ENCODE results near the gene GZMA. TPM values are rescaled to one million over a fixed set of nuclear protein-coding genes. Genes with fewer than 3 reads are reported as not detected.

Gene GZMA
- not detected in 2 replicates for total RNA-seq

DNA sequence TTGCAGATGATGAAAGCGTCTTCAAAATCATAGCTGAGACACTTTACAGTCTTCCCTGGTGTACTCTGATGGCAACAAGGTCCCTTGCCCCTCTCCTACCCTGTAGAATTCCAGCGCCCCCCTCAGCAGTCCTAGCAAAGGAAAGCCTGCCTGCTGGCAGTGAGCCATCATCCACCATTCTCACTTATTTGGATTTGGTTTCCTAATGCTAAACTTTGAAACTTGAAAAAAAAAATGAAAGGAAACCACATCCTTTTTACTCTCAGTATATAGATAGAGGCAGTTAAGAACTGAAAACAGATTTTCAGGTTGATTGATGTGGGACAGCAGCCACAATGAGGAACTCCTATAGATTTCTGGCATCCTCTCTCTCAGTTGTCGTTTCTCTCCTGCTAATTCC is at the start of gene GZMA:
Gene GZMA, plus strand, starts transcription at position 299 of the 400 bp plus-strand sequence. Its CDS starts 37 bp downstream, at position 336.

Other genes with a start within 250 kb of the GZMA start
- gene ESM1, start 117.1 kb upstream of the GZMA start, total RNA-seq = 0.22 TPM in 1 of 2 replicates, not detected in the other
- not detected in 2 replicates for gene GZMK, start 78.4 kb upstream of the GZMA start, total RNA-seq
- 101 and 120 TPM in 2 replicates for gene GPX8, start 57.5 kb downstream of the GZMA start, total RNA-seq
- not detected in 2 replicates for gene CDC20B, start 70.5 kb downstream of the GZMA start, total RNA-seq
- not detected in 2 replicates for gene MCIDAS, start 124.7 kb downstream of the GZMA start, total RNA-seq
- gene CCNO, start 131.0 kb downstream of the GZMA start, total RNA-seq = 0.33 TPM in 1 of 2 replicates, not detected in the other
- gene DHX29, start 205.0 kb downstream of the GZMA start, total RNA-seq = 20.8 and 25.5 TPM in 2 replicates
- 46.4 and 58.9 TPM in 2 replicates for gene MTREX, start 205.3 kb downstream of the GZMA start, total RNA-seq